ENCODE results near the gene FLRT2. TPM values are rescaled to one million over a fixed set of nuclear protein-coding genes. Genes with fewer than 3 reads are reported as not detected.

The FLRT2 gene
- total and polyA plus RNA-seq, 11 donors: 0.61 to 41.9 (median 3.1) TPM

- Histone ChIP-seq H3K36me3 (peaks cover 0 to 4% (median 0%) of the 10 kb centered on the region in 9 donors), H3K4me3 (no peak overlapping the region), H3K27ac (no peak overlapping the region), H3K4me1 (no peaks in the 10 kb centered on the region), H3K27me3 (no peaks in the 10 kb centered on the region), H3K9me3 (peaks cover 0 to 6% (median 0%) of the 10 kb centered on the region in 12 donors)
- intact Hi-C loops (cut with DNase I): no loop called here
- no peak for ATAC-seq
- TF ChIP-seq POLR2A (IDR thresholded peaks at IDR 0.05): no peak
- TF ChIP-seq, protein P1, sequence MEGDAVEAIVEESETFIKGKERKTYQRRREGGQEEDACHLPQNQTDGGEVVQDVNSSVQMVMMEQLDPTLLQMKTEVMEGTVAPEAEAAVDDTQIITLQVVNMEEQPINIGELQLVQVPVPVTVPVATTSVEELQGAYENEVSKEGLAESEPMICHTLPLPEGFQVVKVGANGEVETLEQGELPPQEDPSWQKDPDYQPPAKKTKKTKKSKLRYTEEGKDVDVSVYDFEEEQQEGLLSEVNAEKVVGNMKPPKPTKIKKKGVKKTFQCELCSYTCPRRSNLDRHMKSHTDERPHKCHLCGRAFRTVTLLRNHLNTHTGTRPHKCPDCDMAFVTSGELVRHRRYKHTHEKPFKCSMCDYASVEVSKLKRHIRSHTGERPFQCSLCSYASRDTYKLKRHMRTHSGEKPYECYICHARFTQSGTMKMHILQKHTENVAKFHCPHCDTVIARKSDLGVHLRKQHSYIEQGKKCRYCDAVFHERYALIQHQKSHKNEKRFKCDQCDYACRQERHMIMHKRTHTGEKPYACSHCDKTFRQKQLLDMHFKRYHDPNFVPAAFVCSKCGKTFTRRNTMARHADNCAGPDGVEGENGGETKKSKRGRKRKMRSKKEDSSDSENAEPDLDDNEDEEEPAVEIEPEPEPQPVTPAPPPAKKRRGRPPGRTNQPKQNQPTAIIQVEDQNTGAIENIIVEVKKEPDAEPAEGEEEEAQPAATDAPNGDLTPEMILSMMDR (IDR thresholded peaks at IDR 0.05): no peak
- DNase-seq: no peak
- WGBS, 4 donors: 85 to 95% (median 91%) methylated on average over 2 of the region's 2 CpGs
Measured at GRCh38 chr14:85549697-85550096, 19.8 kb downstream of the FLRT2 start.

DNA sequence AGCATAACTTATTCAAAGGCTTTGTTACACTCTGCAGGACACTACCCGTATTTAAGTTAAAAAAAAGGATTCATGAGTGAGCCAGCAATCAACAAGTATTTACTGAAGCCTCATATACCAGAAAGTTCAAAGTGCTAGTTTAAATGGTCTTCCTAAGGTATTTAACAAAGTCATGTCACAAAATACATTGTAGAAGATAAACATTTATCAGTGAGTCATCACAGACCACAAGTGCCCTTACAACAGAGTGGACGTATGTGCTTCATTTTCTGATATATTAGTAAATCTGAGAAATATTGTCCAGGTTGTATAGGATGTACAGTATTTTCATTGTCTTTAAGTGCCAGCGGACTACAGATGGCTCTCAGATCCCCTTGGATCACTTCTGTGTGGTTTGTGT, 24.2 kb downstream of the FLRT2 start:
- no peak overlapping the region for H3K27ac ChIP-seq
- peaks cover 0 to 2% (median 0%) of the 10 kb centered on the region in 12 donors for H3K9me3 ChIP-seq
- peaks cover 0 to 1% (median 0%) of the 10 kb centered on the region in 9 donors for H3K36me3 ChIP-seq
- ATAC-seq: no peak
- no peaks in the 10 kb centered on the region for H3K27me3 ChIP-seq
- TF ChIP-seq, protein P1 (IDR thresholded peaks at IDR 0.05): no peak
- TF ChIP-seq POLR2A (IDR thresholded peaks at IDR 0.05): no peak
- H3K4me3 ChIP-seq: no peak overlapping the region
- 61 to 79% (median 68%) methylated on average over 3 of the region's 3 CpGs for WGBS, 4 donors
- H3K4me1 ChIP-seq: no peaks in the 10 kb centered on the region
- DNase-seq: no peak
- intact Hi-C loops (cut with DNase I): no loop called here

- no peak for DNase-seq
- WGBS, 4 donors: 88 to 100% (median 95%) methylated on average over 1 of the region's 1 CpG
- Histone ChIP-seq H3K4me1 (no peaks in the 10 kb centered on the region), H3K36me3 (no peaks in the 10 kb centered on the region), H3K9me3 (no peaks in the 10 kb centered on the region), H3K27me3 (no peaks in the 10 kb centered on the region), H3K27ac (no peak overlapping the region), H3K4me3 (no peak overlapping the region)
- no peak for ATAC-seq
- intact Hi-C loops (cut with DNase I): no loop called here
- TF ChIP-seq, protein P1 (IDR thresholded peaks at IDR 0.05): no peak
- TF ChIP-seq POLR2A (IDR thresholded peaks at IDR 0.05): no peak
Measured at GRCh38 chr14:85556267-85556666, 26.3 kb downstream of the FLRT2 start.

DNA sequence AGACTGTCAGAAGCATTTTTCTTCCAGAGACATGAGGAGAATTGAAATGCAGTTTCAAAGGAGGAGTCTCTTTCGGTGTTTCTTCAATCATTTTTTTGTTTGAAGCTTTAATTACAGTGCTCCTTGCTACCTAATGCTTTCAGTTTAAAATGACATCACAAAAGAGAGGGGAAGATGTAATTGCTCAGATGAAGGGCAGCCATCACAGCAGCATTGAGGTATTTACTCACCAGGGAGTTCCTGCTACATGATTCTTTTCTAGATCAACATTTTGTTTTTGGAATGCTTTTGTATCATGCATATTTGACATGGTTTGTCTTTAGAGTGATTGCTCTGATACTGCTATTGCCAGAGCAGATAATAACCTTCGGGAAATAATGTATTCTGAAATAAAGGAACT, 28.6 kb downstream of the FLRT2 start:
- no peak for TF ChIP-seq POLR2A (IDR thresholded peaks at IDR 0.05)
- TF ChIP-seq, protein P1 (IDR thresholded peaks at IDR 0.05): no peak
- ATAC-seq: no peak
- Histone ChIP-seq H3K27ac (no peak overlapping the region), H3K27me3 (no peaks in the 10 kb centered on the region), H3K36me3 (peaks cover 0 to 3% (median 0%) of the 10 kb centered on the region in 9 donors), H3K4me1 (no peaks in the 10 kb centered on the region), H3K9me3 (no peaks in the 10 kb centered on the region), H3K4me3 (no peak overlapping the region)
- DNase-seq: no peak
- 84 to 90% (median 87%) methylated on average over 2 of the region's 2 CpGs for WGBS, 4 donors
- intact Hi-C loops (cut with DNase I): no loop called here
